Colonic mucosa (tissue), 4 donors: ENCODE data around the gene GSK3B. TPM values are rescaled to one million over a fixed set of nuclear protein-coding genes. Genes with fewer than 3 reads are reported as not detected.

Source experiments
- DNase-seq: peaks from one replicate; pipeline ENCODE4 v3.0.0-alpha.2; 2020
- H3K27ac ChIP-seq: fragments of 200-600 bp; one replicate; pipeline ENCODE4 v1.8.0; 2021
- H3K27me3 ChIP-seq: fragments of 200-600 bp; one replicate; pipeline ENCODE4 v1.8.0; 2021
- H3K36me3 ChIP-seq: fragments of 200-600 bp; one replicate; pipeline ENCODE4 v1.8.0; 2021
- H3K4me1 ChIP-seq: fragments of 200-600 bp; one replicate; pipeline ENCODE4 v1.8.0; 2021; ENCODE audit warnings: mild to moderate bottlenecking
- H3K4me3 ChIP-seq: fragments of 200-600 bp; one replicate; pipeline ENCODE4 v1.8.0; 2021
- H3K9ac ChIP-seq, 2 donors: one replicate each; pipeline ENCODE4 v1.7.0; 2013; ENCODE audit warnings: control low read depth in 2 of 2, low read depth in 2 of 2, low read length in 2 of 2
- H3K9me3 ChIP-seq: fragments of 200-600 bp; one replicate; pipeline ENCODE4 v1.8.0; 2021
- CTCF ChIP-seq: fragments of 200-600 bp; IDR thresholded peaks from one replicate; pipeline ENCODE4 v1.8.0; 2022; ENCODE audit warnings: antibody characterized with exemption, mild to moderate bottlenecking
- intact Hi-C: fragments of 100-400 bp; cut with DNase I; formaldehyde crosslinking; loops from one replicate; pipeline ENCODE4 v1.14.1; 2022
- total RNA-seq, 2 donors: library from RNA; stranded (reverse); fragmentation: NEBNext Ultra II Directional in 1 of 2; extraction: Animal tissue kit (Norgen Biotek cat#: 25700) in 1 of 2; gene quantifications; one replicate each; pipeline ENCODE4 v1.2.1, GENCODE V29; 2021
- donor health status: healthy.
- donor health status: DM: no; HTN: no; CAD: no.
- donor health status: DM: no; HTN: no; CAD: no.

Gene GSK3B
- total RNA-seq, 2 donors from 2014 or later = 34.4 to 43.6 TPM

GRCh38 chr3:119924111-119925094 lies 169.8 kb downstream of the GSK3B start:
- DNase-seq = no peak
- Histone ChIP-seq H3K9ac (no peak overlapping the region), H3K4me1 (no peaks in the 10 kb centered on the region), H3K36me3 (no peaks in the 10 kb centered on the region), H3K9me3 (no peaks in the 10 kb centered on the region), H3K27ac (no peak overlapping the region), H3K4me3 (no peak overlapping the region), H3K27me3 (no peaks in the 10 kb centered on the region)
- intact Hi-C loops = no loop called here
- TF ChIP-seq CTCF = no peak

- no peak overlapping the region for H3K9ac ChIP-seq
- intact Hi-C loops = no loop called here
- no peak overlapping the region for H3K4me3 ChIP-seq
- no peaks in the 10 kb centered on the region for H3K4me1 ChIP-seq
- H3K27me3 ChIP-seq = no peaks in the 10 kb centered on the region
- no peaks in the 10 kb centered on the region for H3K9me3 ChIP-seq
- no peak for TF ChIP-seq CTCF
- H3K36me3 ChIP-seq = no peaks in the 10 kb centered on the region
- H3K27ac ChIP-seq = no peak overlapping the region
- no peak for DNase-seq
Measured at GRCh38 chr3:119918992-119919933, 175.0 kb downstream of the GSK3B start.

- Histone ChIP-seq H3K4me1 (no peaks in the 10 kb centered on the region), H3K9me3 (no peaks in the 10 kb centered on the region), H3K4me3 (no peak overlapping the region), H3K36me3 (peaks cover 5% of the 10 kb centered on the region), H3K9ac (no peak overlapping the region), H3K27me3 (no peaks in the 10 kb centered on the region), H3K27ac (no peak overlapping the region)
- no peak for TF ChIP-seq CTCF
- DNase-seq = no peak
- intact Hi-C loops = no loop called here
Measured at GRCh38 chr3:119913021-119913420, 181.2 kb downstream of the GSK3B start.

GRCh38 chr3:119912220-119912619 lies 182.0 kb downstream of the GSK3B start:
- Histone ChIP-seq H3K27ac (no peak overlapping the region), H3K27me3 (no peaks in the 10 kb centered on the region), H3K36me3 (peaks cover 5% of the 10 kb centered on the region), H3K9me3 (no peaks in the 10 kb centered on the region), H3K9ac (no peak overlapping the region), H3K4me3 (no peak overlapping the region), H3K4me1 (no peaks in the 10 kb centered on the region)
- no peak for TF ChIP-seq CTCF
- intact Hi-C loops = no loop called here
- no peak for DNase-seq

GRCh38 chr3:119911748-119912147 lies 182.5 kb downstream of the GSK3B start:
- no peak for TF ChIP-seq CTCF
- Histone ChIP-seq H3K4me1 (no peaks in the 10 kb centered on the region), H3K27ac (no peak overlapping the region), H3K4me3 (no peak overlapping the region), H3K36me3 (peaks cover 5% of the 10 kb centered on the region), H3K27me3 (no peaks in the 10 kb centered on the region), H3K9ac (no peak overlapping the region), H3K9me3 (no peaks in the 10 kb centered on the region)
- DNase-seq = no peak
- intact Hi-C loops = no loop called here
